Fibroblast of lung (primary cell): ENCODE measurements around the gene FBH1.

Source experiments
- CTCF ChIP-seq, 2 donors: IDR thresholded peaks in 1 of 2; conservative IDR thresholded peaks in 1 of 2; 1 replicate in 1 of 2; 2 replicates in 1 of 2; pipeline ENCODE4 v1.5.1; 2011 to 2012; ENCODE audit warnings: low read length in 2 of 2, control low read depth in 1 of 2, inconsistent platforms in 1 of 2, low read depth in 1 of 2, mild to moderate bottlenecking in 1 of 2
- EZH2 ChIP-seq: IDR thresholded peaks from 2 replicates; pipeline ENCODE4 v1.5.1; 2012; ENCODE audit warnings: low read length, control low read depth, mild to moderate bottlenecking; ENCODE audit errors: missing control alignments

GRCh38 chr10:5938291-5938690 lies 48.2 kb downstream of the FBH1 start:
- TF ChIP-seq CTCF (conservative IDR thresholded peaks at IDR 0.05 in 1 of 2, IDR thresholded peaks at IDR 0.05 in 1 of 2; ENCODE audit: low read depth in 1 of 2, low read length in 2 of 2) (no peak), EZH2 (no peak)
